ENCODE measurements around the gene SEL1L.

Gene SEL1L

DNA sequence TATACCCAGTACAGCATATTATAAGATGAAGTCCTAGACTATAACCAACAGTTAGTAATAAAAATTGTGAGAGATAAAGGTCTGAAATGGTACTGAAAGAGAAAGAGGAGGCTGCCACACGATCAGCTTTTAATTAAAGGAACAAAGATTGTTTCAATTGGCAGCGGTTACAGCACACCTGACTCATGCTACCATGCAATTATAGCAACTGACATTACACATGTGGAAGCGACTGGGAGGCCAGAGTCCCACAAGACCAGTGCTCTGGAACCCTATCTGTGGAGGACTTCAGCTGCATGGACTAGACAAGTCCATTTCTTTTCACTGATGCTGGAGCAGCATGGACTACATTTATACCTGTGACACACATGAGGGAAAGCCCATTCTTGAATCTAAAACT is 55.2 kb downstream of the SEL1L start:
- no peak overlapping the region for H2AFZ ChIP-seq (ENCODE audit: low read length)
- no peak overlapping the region for H3K4me3 ChIP-seq (ENCODE audit: low read depth, low read length, poor library complexity, severe bottlenecking)
- no peaks in the 10 kb centered on the region for H4K20me1 ChIP-seq (ENCODE audit: insufficient read depth, low read length)
- TF ChIP-seq, protein P1, sequence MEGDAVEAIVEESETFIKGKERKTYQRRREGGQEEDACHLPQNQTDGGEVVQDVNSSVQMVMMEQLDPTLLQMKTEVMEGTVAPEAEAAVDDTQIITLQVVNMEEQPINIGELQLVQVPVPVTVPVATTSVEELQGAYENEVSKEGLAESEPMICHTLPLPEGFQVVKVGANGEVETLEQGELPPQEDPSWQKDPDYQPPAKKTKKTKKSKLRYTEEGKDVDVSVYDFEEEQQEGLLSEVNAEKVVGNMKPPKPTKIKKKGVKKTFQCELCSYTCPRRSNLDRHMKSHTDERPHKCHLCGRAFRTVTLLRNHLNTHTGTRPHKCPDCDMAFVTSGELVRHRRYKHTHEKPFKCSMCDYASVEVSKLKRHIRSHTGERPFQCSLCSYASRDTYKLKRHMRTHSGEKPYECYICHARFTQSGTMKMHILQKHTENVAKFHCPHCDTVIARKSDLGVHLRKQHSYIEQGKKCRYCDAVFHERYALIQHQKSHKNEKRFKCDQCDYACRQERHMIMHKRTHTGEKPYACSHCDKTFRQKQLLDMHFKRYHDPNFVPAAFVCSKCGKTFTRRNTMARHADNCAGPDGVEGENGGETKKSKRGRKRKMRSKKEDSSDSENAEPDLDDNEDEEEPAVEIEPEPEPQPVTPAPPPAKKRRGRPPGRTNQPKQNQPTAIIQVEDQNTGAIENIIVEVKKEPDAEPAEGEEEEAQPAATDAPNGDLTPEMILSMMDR (IDR thresholded peaks at IDR 0.05; ENCODE audit: low read length) = no peak
- TF ChIP-seq EZH2 (IDR thresholded peaks at IDR 0.05; ENCODE audit: borderline replicate concordance, low read length) = no peak
- no peak overlapping the region for H3K27ac ChIP-seq (ENCODE audit: low read depth, low read length, poor library complexity, severe bottlenecking)
- H3K9me3 ChIP-seq (ENCODE audit: low read length) = no peaks in the 10 kb centered on the region
- peaks cover 8% of the 10 kb centered on the region for H3K4me1 ChIP-seq (ENCODE audit: insufficient read depth, low read length, severe bottlenecking)
- H3F3A ChIP-seq (ENCODE audit: insufficient read depth, low read length) = no peaks in the 10 kb centered on the region
- no peaks in the 10 kb centered on the region for H3K9me2 ChIP-seq (ENCODE audit: low read depth, low read length)
- no peaks in the 10 kb centered on the region for H3K27me3 ChIP-seq (ENCODE audit: insufficient read depth, low read length)
- H3K4me2 ChIP-seq (ENCODE audit: low read length) = no peak overlapping the region
- no peak overlapping the region for H3K9ac ChIP-seq (ENCODE audit: low read length)
- H3K36me3 ChIP-seq (ENCODE audit: insufficient read depth, low read length) = peaks cover 78% of the 10 kb centered on the region
- no peaks in the 10 kb centered on the region for H3K79me2 ChIP-seq (ENCODE audit: insufficient read depth, low read length)

DNA sequence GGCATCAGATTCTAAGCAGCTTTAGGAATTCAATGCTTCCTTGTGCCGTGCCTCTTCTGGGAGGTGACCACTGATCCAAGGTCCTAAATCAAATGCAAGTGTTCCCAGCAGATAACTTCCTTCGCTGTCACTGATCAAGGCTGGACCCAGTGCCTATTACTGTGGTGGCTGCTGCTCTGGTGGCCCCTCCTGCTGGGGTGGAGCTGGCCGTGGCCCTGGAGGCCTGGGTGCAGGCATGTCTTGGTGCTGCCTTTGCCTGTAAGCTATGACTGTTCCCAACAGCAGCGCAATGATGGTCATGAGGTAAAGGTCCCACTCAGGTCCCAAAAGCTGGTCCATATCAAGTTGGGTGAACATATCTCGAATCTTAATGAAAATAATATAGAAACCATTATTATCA is 56.8 kb downstream of the SEL1L start:
- no peaks in the 10 kb centered on the region for H4K20me1 ChIP-seq (ENCODE audit: insufficient read depth, low read length)
- no peaks in the 10 kb centered on the region for H3K9me3 ChIP-seq (ENCODE audit: low read length)
- H3K9me2 ChIP-seq (ENCODE audit: low read depth, low read length) = no peaks in the 10 kb centered on the region
- no peak overlapping the region for H3K4me2 ChIP-seq (ENCODE audit: low read length)
- H3K27ac ChIP-seq (ENCODE audit: low read depth, low read length, poor library complexity, severe bottlenecking) = no peak overlapping the region
- H3F3A ChIP-seq (ENCODE audit: insufficient read depth, low read length) = no peaks in the 10 kb centered on the region
- TF ChIP-seq EZH2 (IDR thresholded peaks at IDR 0.05; ENCODE audit: borderline replicate concordance, low read length) = no peak
- TF ChIP-seq, protein P1 (IDR thresholded peaks at IDR 0.05; ENCODE audit: low read length) = no peak
- no peak overlapping the region for H3K9ac ChIP-seq (ENCODE audit: low read length)
- H3K27me3 ChIP-seq (ENCODE audit: insufficient read depth, low read length) = no peaks in the 10 kb centered on the region
- H3K4me3 ChIP-seq (ENCODE audit: low read depth, low read length, poor library complexity, severe bottlenecking) = no peak overlapping the region
- H2AFZ ChIP-seq (ENCODE audit: low read length) = no peak overlapping the region
- H3K4me1 ChIP-seq (ENCODE audit: insufficient read depth, low read length, severe bottlenecking) = peaks cover 8% of the 10 kb centered on the region
- H3K79me2 ChIP-seq (ENCODE audit: insufficient read depth, low read length) = no peaks in the 10 kb centered on the region
- H3K36me3 ChIP-seq (ENCODE audit: insufficient read depth, low read length) = peaks cover 75% of the 10 kb centered on the region

DNA sequence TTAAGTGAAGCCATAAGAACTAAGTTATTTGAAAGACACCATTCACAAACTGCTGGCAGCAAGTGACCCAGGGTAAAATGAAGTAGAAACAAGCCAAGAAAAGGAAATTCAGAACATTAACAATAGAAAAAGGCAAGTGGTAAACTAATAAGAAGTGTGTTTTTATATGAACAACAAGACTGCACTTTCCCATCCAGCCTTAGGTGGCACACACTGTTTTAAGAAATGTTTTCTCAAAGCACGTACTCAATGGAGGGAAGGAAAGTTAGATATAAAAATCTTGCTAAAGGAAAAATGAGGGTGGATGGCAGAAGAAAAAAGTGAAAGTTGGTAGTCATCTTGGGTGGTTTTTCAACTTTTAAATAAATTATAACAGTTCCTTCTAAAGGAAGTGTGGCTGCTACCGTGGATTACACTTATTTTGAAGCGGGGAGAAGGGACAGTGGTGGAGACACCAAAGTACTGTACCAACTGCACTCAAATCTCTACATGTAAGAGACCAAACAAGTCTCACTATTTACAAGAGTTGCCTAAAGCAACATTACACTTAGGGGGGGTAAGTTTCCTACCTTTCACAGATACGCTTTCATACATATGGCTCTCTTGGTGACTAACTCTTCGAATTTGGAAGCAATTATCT is 58.8 kb downstream of the SEL1L start:
- Histone ChIP-seq H4K20me1 (ENCODE audit: insufficient read depth, low read length) (no peaks in the 10 kb centered on the region), H3K9me2 (ENCODE audit: low read depth, low read length) (no peaks in the 10 kb centered on the region), H3K36me3 (ENCODE audit: insufficient read depth, low read length) (peaks cover 63% of the 10 kb centered on the region), H3K27me3 (ENCODE audit: insufficient read depth, low read length) (no peaks in the 10 kb centered on the region), H3K9me3 (ENCODE audit: low read length) (no peaks in the 10 kb centered on the region), H2AFZ (ENCODE audit: low read length) (no peak overlapping the region), H3K4me1 (ENCODE audit: insufficient read depth, low read length, severe bottlenecking) (peaks cover 23% of the 10 kb centered on the region), H3K4me2 (ENCODE audit: low read length) (no peak overlapping the region; the same call in 1 of the 2 replicates), H3K4me3 (ENCODE audit: low read depth, low read length, poor library complexity, severe bottlenecking) (no peak overlapping the region), H3K79me2 (ENCODE audit: insufficient read depth, low read length) (no peaks in the 10 kb centered on the region), H3K9ac (ENCODE audit: low read length) (no peak overlapping the region), H3K27ac (ENCODE audit: low read depth, low read length, poor library complexity, severe bottlenecking) (no peak overlapping the region), H3F3A (ENCODE audit: insufficient read depth, low read length) (no peaks in the 10 kb centered on the region)
- TF ChIP-seq EZH2 (IDR thresholded peaks at IDR 0.05; ENCODE audit: borderline replicate concordance, low read length) = no peak
- TF ChIP-seq, protein P1 (IDR thresholded peaks at IDR 0.05; ENCODE audit: low read length) = no peak

All from OCI-LY1 (cell line).